Tibial nerve (tissue), 4 donors: ENCODE data around the gene STON2. TPM values are rescaled to one million over a fixed set of nuclear protein-coding genes. Genes with fewer than 3 reads are reported as not detected.
A peak's percentile ranks its signal among the peaks of the same experiment; 100 is the strongest.
"Not testable (repeated sequence)": the region's sequence is repeated elsewhere in the genome, so short reads cannot be mapped to it uniquely, and the experiment has no call there.

ENCODE experiments used
- DNase-seq, 2 donors: peaks; one replicate each; pipeline ENCODE4 v3.0.0-alpha.2; 2019; ENCODE audit warnings: low spot score in 2 of 2
- H3K27ac ChIP-seq, 4 donors: fragments of 200-600 bp; sonication (generic) in 3 of 4; one replicate each; pipeline ENCODE4 v1.5.1; 2017 to 2019; ENCODE audit warnings: mild to moderate bottlenecking in 1 of 4
- H3K27me3 ChIP-seq, 2 donors: fragments of 200-600 bp; sonication (generic) in 1 of 2; one replicate each; pipeline versions ENCODE4 v1.5.1 to v1.6.0; 2017 to 2019
- H3K36me3 ChIP-seq, 3 donors: fragments of 200-600 bp; sonication (generic); one replicate each; pipeline ENCODE4 v1.5.1; 2018 to 2019
- H3K4me1 ChIP-seq, 4 donors: fragments of 200-600 bp; sonication (generic) in 3 of 4; one replicate each; pipeline ENCODE4 v1.5.1; 2017 to 2019
- H3K4me3 ChIP-seq, 4 donors: fragments of 200-600 bp; sonication (generic) in 3 of 4; one replicate each; pipeline ENCODE4 v1.5.1; 2017 to 2019; ENCODE audit warnings: mild to moderate bottlenecking in 1 of 4, moderate library complexity in 1 of 4
- H3K9me3 ChIP-seq, 4 donors: fragments of 200-600 bp; sonication (generic) in 3 of 4; one replicate each; pipeline ENCODE4 v1.5.1; 2017 to 2019
- EP300 ChIP-seq, 2 donors: sonication (generic); formaldehyde crosslinking; IDR thresholded peaks; one replicate each; pipeline ENCODE4 v1.6.1; 2017; ENCODE audit warnings: antibody characterized with exemption in 2 of 2, mild to moderate bottlenecking in 1 of 2
- POLR2A ChIP-seq, 2 donors: fragments of 450-650 bp; IDR thresholded peaks; one replicate each; pipeline ENCODE4 v1.6.1; 2017; ENCODE audit warnings: antibody characterized with exemption in 2 of 2, mild to moderate bottlenecking in 2 of 2, moderate library complexity in 2 of 2
- WGBS, 2 donors: methylation state at CpG; one replicate each; pipeline ENCODE4 v1.1.5; 2018; 5-methylcytosine and 5-hydroxymethylcytosine counted together
- total RNA-seq, 4 donors: library from RNA; depleted of rRNA; stranded (reverse); fragments of >200 nt; gene quantifications; one replicate each; pipeline ENCODE4 v1.1.0, GENCODE V29; 2016
- TF ChIP-seq, protein P1 (sequence below), 5 experiments: fragments of 200-600 bp in 3 of 5; fragments of 450-650 bp in 2 of 5; sonication (generic) in 3 of 5; IDR thresholded peaks; one replicate each; pipeline ENCODE4 v1.5.1; 2016 to 2019; ENCODE audit warnings: antibody characterized with exemption in 5 of 5, mild to moderate bottlenecking in 3 of 5, moderate library complexity in 2 of 5

Gene STON2
- total RNA-seq, 4 donors from 2014 or later, result 21.6 to 62.0 (median 34.7) TPM

DNA sequence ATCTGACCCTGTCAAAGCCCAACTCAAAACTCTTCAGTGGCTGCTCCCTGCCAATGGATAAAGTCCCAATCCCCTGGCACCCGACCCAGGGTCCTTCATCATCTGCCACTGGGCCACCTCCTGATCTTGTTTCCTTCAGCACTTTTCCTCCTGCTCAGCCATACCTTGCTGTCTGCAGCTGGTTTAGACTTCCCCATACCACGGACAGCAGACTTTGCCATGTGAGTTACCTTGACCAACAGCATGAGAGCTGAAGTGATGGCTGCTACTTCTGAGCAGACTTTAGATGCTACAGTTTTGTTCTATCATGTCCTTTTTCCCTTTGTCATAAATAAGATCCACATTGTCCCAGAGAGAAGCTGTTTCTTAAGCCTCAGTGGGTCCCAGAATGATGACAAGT lies 33.3 kb upstream of the STON2 start:
- peaks cover 0 to 14% of the 10 kb centered on the region in 2 donors for H3K27me3 ChIP-seq
- no peak overlapping the region for H3K4me3 ChIP-seq
- DNase-seq, result no peak
- H3K27ac ChIP-seq, result peak overlapping the region in 1 of 4 donors; percentile 17
- peaks cover 0 to 31% (median 2%) of the 10 kb centered on the region in 4 donors for H3K4me1 ChIP-seq
- no peaks in the 10 kb centered on the region for H3K9me3 ChIP-seq
- no peaks in the 10 kb centered on the region for H3K36me3 ChIP-seq
- TF ChIP-seq POLR2A (IDR thresholded peaks at IDR 0.05) (no peak), EP300 (IDR thresholded peaks at IDR 0.05) (no peak)
- TF ChIP-seq, protein P1, sequence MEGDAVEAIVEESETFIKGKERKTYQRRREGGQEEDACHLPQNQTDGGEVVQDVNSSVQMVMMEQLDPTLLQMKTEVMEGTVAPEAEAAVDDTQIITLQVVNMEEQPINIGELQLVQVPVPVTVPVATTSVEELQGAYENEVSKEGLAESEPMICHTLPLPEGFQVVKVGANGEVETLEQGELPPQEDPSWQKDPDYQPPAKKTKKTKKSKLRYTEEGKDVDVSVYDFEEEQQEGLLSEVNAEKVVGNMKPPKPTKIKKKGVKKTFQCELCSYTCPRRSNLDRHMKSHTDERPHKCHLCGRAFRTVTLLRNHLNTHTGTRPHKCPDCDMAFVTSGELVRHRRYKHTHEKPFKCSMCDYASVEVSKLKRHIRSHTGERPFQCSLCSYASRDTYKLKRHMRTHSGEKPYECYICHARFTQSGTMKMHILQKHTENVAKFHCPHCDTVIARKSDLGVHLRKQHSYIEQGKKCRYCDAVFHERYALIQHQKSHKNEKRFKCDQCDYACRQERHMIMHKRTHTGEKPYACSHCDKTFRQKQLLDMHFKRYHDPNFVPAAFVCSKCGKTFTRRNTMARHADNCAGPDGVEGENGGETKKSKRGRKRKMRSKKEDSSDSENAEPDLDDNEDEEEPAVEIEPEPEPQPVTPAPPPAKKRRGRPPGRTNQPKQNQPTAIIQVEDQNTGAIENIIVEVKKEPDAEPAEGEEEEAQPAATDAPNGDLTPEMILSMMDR (IDR thresholded peaks at IDR 0.05), result no peak
- 85 to 93% methylated on average over 2 of the region's 2 CpGs for WGBS, 2 donors

DNA sequence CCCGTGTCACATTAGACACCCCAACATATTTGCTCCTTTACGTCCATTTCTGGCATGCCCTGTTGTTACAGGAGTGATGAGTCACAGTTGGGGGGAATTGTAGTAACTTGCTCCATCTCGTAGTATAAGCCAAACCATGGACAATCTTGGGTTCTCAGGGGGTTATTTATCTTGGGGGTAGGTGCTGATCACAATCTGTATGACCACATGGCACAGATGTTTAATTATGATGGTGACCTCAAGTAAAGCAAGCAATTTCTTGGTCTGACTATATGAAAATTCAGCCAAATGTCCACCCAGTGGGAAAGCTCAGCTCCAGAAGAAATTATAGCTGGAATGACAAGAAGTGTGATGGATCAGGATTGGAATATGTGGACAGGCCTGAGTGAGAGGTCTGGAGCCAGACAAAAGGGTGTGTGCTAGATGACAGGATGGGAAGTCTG lies 32.1 kb upstream of the STON2 start:
- H3K9me3 ChIP-seq, result no peaks in the 10 kb centered on the region
- peaks cover 0 to 42% (median 2%) of the 10 kb centered on the region in 4 donors for H3K4me1 ChIP-seq
- no peak for DNase-seq
- H3K27ac ChIP-seq, result no peak overlapping the region
- no peaks in the 10 kb centered on the region for H3K36me3 ChIP-seq
- H3K4me3 ChIP-seq, result no peak overlapping the region
- peaks cover 0 to 8% of the 10 kb centered on the region in 2 donors for H3K27me3 ChIP-seq
- WGBS, 2 donors, result 60 to 80% methylated on average over 3 of the region's 3 CpGs
- TF ChIP-seq POLR2A (IDR thresholded peaks at IDR 0.05) (no peak), EP300 (IDR thresholded peaks at IDR 0.05) (no peak)
- TF ChIP-seq, protein P1 (IDR thresholded peaks at IDR 0.05), result no peak

DNA sequence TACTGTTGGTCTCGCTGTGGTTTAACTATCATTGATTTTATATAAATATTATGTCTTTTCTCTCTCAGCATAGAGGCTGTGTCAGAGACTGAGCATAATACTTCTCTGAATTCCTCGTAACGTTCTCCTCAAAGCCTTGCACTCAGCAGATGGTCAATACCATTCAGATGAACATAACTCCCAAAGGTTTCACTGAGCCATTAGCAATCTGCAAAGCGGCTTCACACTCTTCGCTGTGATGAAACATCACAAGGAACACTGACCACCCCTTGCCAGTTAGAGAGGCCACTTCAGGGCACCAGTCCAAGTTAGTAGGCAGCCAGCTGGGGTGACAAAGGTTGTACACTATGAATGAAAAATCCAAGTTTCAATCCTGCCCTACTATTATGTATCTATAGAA lies 30.1 kb upstream of the STON2 start:
- H3K9me3 ChIP-seq, result no peaks in the 10 kb centered on the region
- H3K4me3 ChIP-seq, result no peak overlapping the region
- H3K36me3 ChIP-seq, result no peaks in the 10 kb centered on the region
- H3K27ac ChIP-seq, result no peak overlapping the region
- no peaks in the 10 kb centered on the region for H3K27me3 ChIP-seq
- DNase-seq, result no peak
- TF ChIP-seq POLR2A (IDR thresholded peaks at IDR 0.05), result no peak
- TF ChIP-seq EP300 (IDR thresholded peaks at IDR 0.05), result no peak
- TF ChIP-seq, protein P1 (IDR thresholded peaks at IDR 0.05), result no peak
- H3K4me1 ChIP-seq, result peaks cover 0 to 28% (median 0%) of the 10 kb centered on the region in 4 donors
- 69 to 70% methylated on average over 5 of the region's 5 CpGs for WGBS, 2 donors

DNA sequence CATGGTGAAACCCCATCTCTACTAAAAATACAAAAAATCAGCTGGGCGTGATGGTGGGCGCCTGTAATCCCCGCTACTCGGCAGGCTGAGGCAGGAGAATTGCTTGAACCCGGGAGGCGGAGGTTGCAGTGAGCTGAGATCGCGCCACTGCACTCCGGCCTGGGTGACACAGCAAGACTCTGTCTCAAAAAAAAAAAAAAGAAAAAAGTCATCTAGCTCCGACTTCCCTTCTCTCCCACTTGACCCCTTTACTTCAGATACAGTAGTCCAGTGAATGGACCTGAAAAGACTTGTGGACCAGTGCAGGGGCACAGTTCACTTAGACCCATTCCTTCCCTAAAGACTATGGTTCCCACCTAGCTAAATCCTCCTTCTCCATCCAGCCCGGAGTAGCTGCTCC lies 29.6 kb upstream of the STON2 start:
- WGBS, 2 donors, result 80 to 91% methylated on average over 11 of the region's 11 CpGs
- peaks cover 0 to 28% (median 0%) of the 10 kb centered on the region in 4 donors for H3K4me1 ChIP-seq
- not testable (repeated sequence) for H3K27ac ChIP-seq, H3K4me3 ChIP-seq, DNase-seq, H3K36me3 ChIP-seq, H3K9me3 ChIP-seq, H3K27me3 ChIP-seq

DNA sequence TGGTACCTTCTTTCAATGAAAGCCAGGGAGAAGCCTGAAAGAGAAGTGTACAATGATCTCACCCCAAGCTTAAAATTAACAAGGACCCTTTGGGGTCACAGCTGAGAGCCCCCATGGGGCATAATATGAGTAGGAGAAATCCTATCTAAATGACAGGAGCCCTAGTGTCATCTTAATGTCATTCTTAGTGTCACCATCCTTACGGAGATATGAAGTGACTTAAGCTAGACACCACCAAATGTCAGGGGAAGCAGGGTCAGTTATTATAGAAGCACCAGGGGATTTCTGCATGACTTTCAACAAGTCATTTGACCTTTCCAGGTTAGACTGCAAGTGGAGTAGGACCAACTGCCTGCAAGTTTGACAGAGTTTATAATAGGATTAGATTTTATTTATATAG lies 28.9 kb upstream of the STON2 start:
- H3K9me3 ChIP-seq, result no peaks in the 10 kb centered on the region
- no peak overlapping the region for H3K27ac ChIP-seq
- TF ChIP-seq EP300 (IDR thresholded peaks at IDR 0.05), result no peak
- TF ChIP-seq, protein P1 (IDR thresholded peaks at IDR 0.05), result no peak
- TF ChIP-seq POLR2A (IDR thresholded peaks at IDR 0.05), result no peak
- H3K36me3 ChIP-seq, result no peaks in the 10 kb centered on the region
- 77 to 79% methylated on average over 1 of the region's 1 CpG for WGBS, 2 donors
- H3K4me1 ChIP-seq, result peaks cover 0 to 22% (median 0%) of the 10 kb centered on the region in 4 donors
- no peaks in the 10 kb centered on the region for H3K27me3 ChIP-seq
- no peak overlapping the region for H3K4me3 ChIP-seq
- DNase-seq, result no peak
